Measurements from ENCODE around the gene CCDC144A. TPM values are rescaled to one million over a fixed set of nuclear protein-coding genes. Genes with fewer than 3 reads are reported as not detected.
"Not testable (repeated sequence)": the region's sequence is repeated elsewhere in the genome, so short reads cannot be mapped to it uniquely, and the experiment has no call there.

CCDC144A gene
- total RNA-seq, 1 donor from 2014 or later = 1.2 TPM

- H3K36me3 Mint-ChIP-seq (ENCODE audit: unreplicated experiment); H3K9me3 Mint-ChIP-seq (ENCODE audit: unreplicated experiment); H3K27ac Mint-ChIP-seq (ENCODE audit: unreplicated experiment); H3K4me1 Mint-ChIP-seq (ENCODE audit: low read depth, unreplicated experiment); DNase-seq; H3K4me3 Mint-ChIP-seq (ENCODE audit: unreplicated experiment); H3K27me3 Mint-ChIP-seq (ENCODE audit: unreplicated experiment): not testable (repeated sequence)
Measured at GRCh38 chr17:16686019-16686418, 4.0 kb upstream of the CCDC144A start.

- not testable (repeated sequence) for H3K27ac Mint-ChIP-seq (ENCODE audit: unreplicated experiment)
Measured at GRCh38 chr17:16687151-16687550, 2.9 kb upstream of the CCDC144A start.

GRCh38 chr17:16690447-16690846 lies 406 bp downstream of the CCDC144A start:
- H3K4me3 Mint-ChIP-seq (ENCODE audit: unreplicated experiment); H3K36me3 Mint-ChIP-seq (ENCODE audit: unreplicated experiment); H3K27me3 Mint-ChIP-seq (ENCODE audit: unreplicated experiment); DNase-seq; H3K4me1 Mint-ChIP-seq (ENCODE audit: low read depth, unreplicated experiment); H3K27ac Mint-ChIP-seq (ENCODE audit: unreplicated experiment); H3K9me3 Mint-ChIP-seq (ENCODE audit: unreplicated experiment): not testable (repeated sequence)

More at GRCh38 chr17:16687151-16687550, 2.9 kb upstream of the CCDC144A start:
- not testable (repeated sequence) for H3K4me3 Mint-ChIP-seq (ENCODE audit: unreplicated experiment); H3K4me1 Mint-ChIP-seq (ENCODE audit: low read depth, unreplicated experiment); H3K36me3 Mint-ChIP-seq (ENCODE audit: unreplicated experiment); H3K27me3 Mint-ChIP-seq (ENCODE audit: unreplicated experiment); H3K9me3 Mint-ChIP-seq (ENCODE audit: unreplicated experiment); DNase-seq

GRCh38 chr17:16697603-16698002 lies 7.6 kb downstream of the CCDC144A start:
- H3K27ac Mint-ChIP-seq (ENCODE audit: unreplicated experiment); H3K9me3 Mint-ChIP-seq (ENCODE audit: unreplicated experiment); H3K27me3 Mint-ChIP-seq (ENCODE audit: unreplicated experiment); H3K4me3 Mint-ChIP-seq (ENCODE audit: unreplicated experiment); DNase-seq; H3K36me3 Mint-ChIP-seq (ENCODE audit: unreplicated experiment); H3K4me1 Mint-ChIP-seq (ENCODE audit: low read depth, unreplicated experiment): not testable (repeated sequence)

GRCh38 chr17:16745492-16746203 lies 55.6 kb downstream of the CCDC144A start:
- DNase-seq = peak; percentile 52
- H3K27ac Mint-ChIP-seq (ENCODE audit: unreplicated experiment) = peak overlapping the region; percentile 96
- not testable (repeated sequence) for H3K27me3 Mint-ChIP-seq (ENCODE audit: unreplicated experiment); H3K4me1 Mint-ChIP-seq (ENCODE audit: low read depth, unreplicated experiment); H3K9me3 Mint-ChIP-seq (ENCODE audit: unreplicated experiment); H3K36me3 Mint-ChIP-seq (ENCODE audit: unreplicated experiment)
- H3K4me3 Mint-ChIP-seq (ENCODE audit: unreplicated experiment) = peak overlapping the region; percentile 91

GRCh38 chr17:16746571-16746970 lies 56.5 kb downstream of the CCDC144A start:
- peak; percentile 72 for DNase-seq
- H3K4me3 Mint-ChIP-seq (ENCODE audit: unreplicated experiment) = peak overlapping the region; percentile 91
- H3K27me3 Mint-ChIP-seq (ENCODE audit: unreplicated experiment); H3K36me3 Mint-ChIP-seq (ENCODE audit: unreplicated experiment); H3K9me3 Mint-ChIP-seq (ENCODE audit: unreplicated experiment): not testable (repeated sequence)
- peaks cover 11% of the 10 kb centered on the region for H3K4me1 Mint-ChIP-seq (ENCODE audit: low read depth, unreplicated experiment)
- peak overlapping the region; percentile 96 for H3K27ac Mint-ChIP-seq (ENCODE audit: unreplicated experiment)

- peaks cover 11% of the 10 kb centered on the region for H3K4me1 Mint-ChIP-seq (ENCODE audit: low read depth, unreplicated experiment)
- H3K36me3 Mint-ChIP-seq (ENCODE audit: unreplicated experiment); H3K27ac Mint-ChIP-seq (ENCODE audit: unreplicated experiment); H3K9me3 Mint-ChIP-seq (ENCODE audit: unreplicated experiment); H3K4me3 Mint-ChIP-seq (ENCODE audit: unreplicated experiment); H3K27me3 Mint-ChIP-seq (ENCODE audit: unreplicated experiment); DNase-seq: not testable (repeated sequence)
Measured at GRCh38 chr17:16750515-16750914, 60.5 kb downstream of the CCDC144A start.

- TF ChIP-seq CTCF (IDR thresholded peaks at IDR 0.05; ENCODE audit: partially characterized antibody, unreplicated experiment) = peak; percentile 69
- H3K9me3 Mint-ChIP-seq (ENCODE audit: unreplicated experiment); H3K27me3 Mint-ChIP-seq (ENCODE audit: unreplicated experiment); H3K27ac Mint-ChIP-seq (ENCODE audit: unreplicated experiment); H3K36me3 Mint-ChIP-seq (ENCODE audit: unreplicated experiment); H3K4me1 Mint-ChIP-seq (ENCODE audit: low read depth, unreplicated experiment): not testable (repeated sequence)
- peak overlapping the region; percentile 9 for H3K4me3 Mint-ChIP-seq (ENCODE audit: unreplicated experiment)
- DNase-seq = peak; percentile 13
Measured at GRCh38 chr17:16751224-16751923, 61.3 kb downstream of the CCDC144A start.

GRCh38 chr17:16751924-16752287 lies 61.9 kb downstream of the CCDC144A start:
- H3K4me3 Mint-ChIP-seq (ENCODE audit: unreplicated experiment); H3K4me1 Mint-ChIP-seq (ENCODE audit: low read depth, unreplicated experiment); H3K9me3 Mint-ChIP-seq (ENCODE audit: unreplicated experiment); DNase-seq; H3K36me3 Mint-ChIP-seq (ENCODE audit: unreplicated experiment); H3K27me3 Mint-ChIP-seq (ENCODE audit: unreplicated experiment); H3K27ac Mint-ChIP-seq (ENCODE audit: unreplicated experiment): not testable (repeated sequence)

- H3K27ac Mint-ChIP-seq (ENCODE audit: unreplicated experiment); H3K36me3 Mint-ChIP-seq (ENCODE audit: unreplicated experiment); H3K4me3 Mint-ChIP-seq (ENCODE audit: unreplicated experiment); H3K27me3 Mint-ChIP-seq (ENCODE audit: unreplicated experiment); DNase-seq; H3K4me1 Mint-ChIP-seq (ENCODE audit: low read depth, unreplicated experiment); H3K9me3 Mint-ChIP-seq (ENCODE audit: unreplicated experiment): not testable (repeated sequence)
Measured at GRCh38 chr17:16757520-16757919, 67.5 kb downstream of the CCDC144A start.

- H3K9me3 Mint-ChIP-seq (ENCODE audit: unreplicated experiment); H3K27me3 Mint-ChIP-seq (ENCODE audit: unreplicated experiment); H3K36me3 Mint-ChIP-seq (ENCODE audit: unreplicated experiment); DNase-seq; H3K4me3 Mint-ChIP-seq (ENCODE audit: unreplicated experiment); H3K27ac Mint-ChIP-seq (ENCODE audit: unreplicated experiment); H3K4me1 Mint-ChIP-seq (ENCODE audit: low read depth, unreplicated experiment): not testable (repeated sequence)
Measured at GRCh38 chr17:16758177-16758576, 68.1 kb downstream of the CCDC144A start.
